GM12878 (cell line): Measurements from ENCODE around the gene AQP11.

Experiments used
- ATF7 ChIP-seq: fragments of 450-650 bp; IDR thresholded peaks from 2 replicates; pipeline ENCODE4 v1.6.1; 2016; ENCODE audit warnings: low read depth, mild to moderate bottlenecking
- CBFB ChIP-seq: IDR thresholded peaks from 2 replicates; pipeline ENCODE4 v1.6.1; 2016; ENCODE audit warnings: antibody characterized with exemption, low read depth
- CHD4 ChIP-seq: fragments of 200-600 bp; sonication (generic); IDR thresholded peaks from 2 replicates; pipeline ENCODE4 v1.6.1; 2016; ENCODE audit warnings: mild to moderate bottlenecking
- CTCF ChIP-seq, 3 experiments: IDR thresholded peaks in 2 of 3; conservative IDR thresholded peaks in 1 of 3; 2 replicates each; pipeline ENCODE4 v1.5.1; 2011; ENCODE audit warnings: low read depth in 3 of 3, low read length in 3 of 3, mild to moderate bottlenecking in 3 of 3, control low read depth in 2 of 3, moderate library complexity in 2 of 3, inconsistent platforms in 1 of 3, mixed read lengths in 1 of 3; ENCODE audit not compliant: control insufficient read depth in 2 of 3, insufficient read depth in 1 of 3; ENCODE audit errors: extremely low read depth in 1 of 3
- E2F4 ChIP-seq: IDR thresholded peaks from 2 replicates; pipeline ENCODE4 v1.6.1; 2012; ENCODE audit warnings: low read depth, low read length, improper control_type of control experiment
- FOS ChIP-seq: IDR thresholded peaks from 3 replicates; pipeline ENCODE4 v1.6.1; 2011; ENCODE audit warnings: borderline replicate concordance; ENCODE audit not compliant: insufficient read length; ENCODE audit errors: extremely low read depth
- MAX ChIP-seq: IDR thresholded peaks from 2 replicates; pipeline ENCODE4 v1.6.1; 2012; ENCODE audit warnings: low read depth, low read length, improper control_type of control experiment
- POLR2AphosphoS5 ChIP-seq: IDR thresholded peaks from 2 replicates; pipeline ENCODE4 v1.6.1; 2011; ENCODE audit warnings: mild to moderate bottlenecking, low read length, inconsistent platforms
- RFX5 ChIP-seq: IDR thresholded peaks from 2 replicates; pipeline ENCODE4 v1.6.1; 2011; ENCODE audit warnings: low read depth, low read length, improper control_type of control experiment
- WRNIP1 ChIP-seq: IDR thresholded peaks from 2 replicates; pipeline ENCODE4 v1.6.1; 2011; ENCODE audit warnings: low read depth, low read length, improper control_type of control experiment, borderline replicate concordance
- ZNF592 ChIP-seq: fragments of 450-650 bp; IDR thresholded peaks from 2 replicates; pipeline ENCODE4 v1.6.1; 2017; ENCODE audit warnings: mild to moderate bottlenecking, moderate library complexity

- TF ChIP-seq ATF7 (no peak), RFX5 (no peak), E2F4 (no peak), CBFB (no peak), CHD4 (no peak), MAX (no peak), POLR2AphosphoS5 (no peak), WRNIP1 (no peak), FOS (no peak), ZNF592 (no peak), CTCF (IDR thresholded peaks at IDR 0.05 in 2 of 3, conservative IDR thresholded peaks at IDR 0.05 in 1 of 3; ENCODE audit: control insufficient read depth in 2 of 3, extremely low read depth in 1 of 3, insufficient read depth in 1 of 3, low read depth in 3 of 3, low read length in 3 of 3) (no peak)
These were observed 12.8 kb downstream of the AQP11 start for GRCh38 chr11:77602381-77603088.
